A673 (cell line): ENCODE data around the gene CRACR2A.

ENCODE experiments used
- CTCF ChIP-seq: fragments of 300-800, 200-600 bp; sonication (generic); conservative IDR thresholded peaks from 2 replicates; pipeline ENCODE4 v1.5.1; 2017; ENCODE audit warnings: low read depth, mild to moderate bottlenecking, antibody characterized with exemption, low read length, moderate library complexity, mixed read lengths
- EZH2 ChIP-seq: fragments of 200-600 bp; sonication (generic); IDR thresholded peaks from 2 replicates; pipeline ENCODE4 v1.6.1; 2017; ENCODE audit warnings: borderline replicate concordance, low read depth, mild to moderate bottlenecking, mixed read lengths, antibody characterized with exemption, low read length; ENCODE audit not compliant: poor library complexity, severe bottlenecking

DNA sequence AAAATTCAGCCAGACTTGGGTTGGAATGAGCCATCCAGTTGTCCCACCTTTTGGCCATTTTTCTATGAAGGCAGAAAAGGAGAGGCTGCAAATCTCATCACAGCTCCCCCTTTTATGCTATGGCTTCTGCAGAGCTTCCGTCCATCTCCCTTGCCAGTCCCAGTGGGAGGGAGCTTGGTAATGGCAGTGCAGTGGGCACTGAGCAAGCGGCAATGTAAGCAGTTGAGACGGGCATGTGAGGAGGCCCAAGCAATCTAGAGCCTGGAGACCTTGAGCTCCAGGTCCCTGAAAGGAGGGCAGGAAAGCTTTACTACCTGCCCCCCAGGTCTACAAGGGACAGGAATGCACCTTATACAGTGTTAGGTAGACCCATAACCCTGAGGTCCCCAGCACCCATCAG lies 73.1 kb downstream of the CRACR2A start:
- TF ChIP-seq CTCF (no peak), EZH2 (no peak)
